ENCODE results near the gene NAGK.
A peak's percentile ranks its signal among the peaks of the same experiment; 100 is the strongest.
"Not testable (repeated sequence)": the region's sequence is repeated elsewhere in the genome, so short reads cannot be mapped to it uniquely, and the experiment has no call there.

NAGK gene

GRCh38 chr2:71068218-71069035, at the start of gene NAGK:
Gene NAGK, plus strand, starts transcription at chr2:71068648. Its CDS starts 36 bp downstream, at chr2:71068684.
- peak; percentile 98 for DNase-seq (ENCODE audit: low spot score)

- DNase-seq (ENCODE audit: low spot score) = not testable (repeated sequence)
Measured at GRCh38 chr2:71019989-71020388, 48.5 kb upstream of the NAGK start.

- DNase-seq (ENCODE audit: low spot score) = not testable (repeated sequence)
Measured at GRCh38 chr2:71021394-71021793, 47.1 kb upstream of the NAGK start.

GRCh38 chr2:71023553-71024243, 44.8 kb upstream of the NAGK start:
- not testable (repeated sequence) for DNase-seq (ENCODE audit: low spot score)

GRCh38 chr2:71036296-71036695, 32.2 kb upstream of the NAGK start:
- DNase-seq (ENCODE audit: low spot score) = not testable (repeated sequence)

GRCh38 chr2:71042287-71042686, 26.2 kb upstream of the NAGK start:
- no peak for DNase-seq (ENCODE audit: low spot score)

GRCh38 chr2:71043531-71044407, 24.7 kb upstream of the NAGK start:
- no peak for DNase-seq (ENCODE audit: low spot score)

- no peak for DNase-seq (ENCODE audit: low spot score)
Measured at GRCh38 chr2:71045151-71045550, 23.3 kb upstream of the NAGK start.

- no peak for DNase-seq (ENCODE audit: low spot score)
Measured at GRCh38 chr2:71045865-71046548, 22.4 kb upstream of the NAGK start.

- DNase-seq (ENCODE audit: low spot score) = no peak
Measured at GRCh38 chr2:71048096-71048495, 20.4 kb upstream of the NAGK start.

GRCh38 chr2:71049704-71050360, 18.6 kb upstream of the NAGK start:
- not testable (repeated sequence) for DNase-seq (ENCODE audit: low spot score)

GRCh38 chr2:71055206-71055740, 13.2 kb upstream of the NAGK start:
- not testable (repeated sequence) for DNase-seq (ENCODE audit: low spot score)

GRCh38 chr2:71060211-71060610, 8.2 kb upstream of the NAGK start:
- no peak for DNase-seq (ENCODE audit: low spot score)

- DNase-seq (ENCODE audit: low spot score) = no peak
Measured at GRCh38 chr2:71060871-71061270, 7.6 kb upstream of the NAGK start.

GRCh38 chr2:71063216-71063615, 5.2 kb upstream of the NAGK start:
- no peak for DNase-seq (ENCODE audit: low spot score)

GRCh38 chr2:71064110-71064611, 4.3 kb upstream of the NAGK start:
- DNase-seq (ENCODE audit: low spot score) = no peak

GRCh38 chr2:71064754-71065621, 3.5 kb upstream of the NAGK start:
- DNase-seq (ENCODE audit: low spot score) = no peak

- DNase-seq (ENCODE audit: low spot score) = no peak
Measured at GRCh38 chr2:71066856-71067255, 1.6 kb upstream of the NAGK start.

GRCh38 chr2:71067567-71068217, 756 bp upstream of the NAGK start:
- DNase-seq (ENCODE audit: low spot score) = no peak

Data from COLO829 (cell line).